ENCODE measurements around the gene TWIST1.

GRCh38 chr7:19094598-19095352 lies 22.7 kb downstream of the TWIST1 start:
- TF ChIP-seq EP300 (IDR thresholded peaks at IDR 0.05; ENCODE audit: low read depth in 2 of 2, low read length in 2 of 2), result no peak
- TF ChIP-seq EP300 (CRISPR knock-in tag; IDR thresholded peaks at IDR 0.05; ENCODE audit: borderline replicate concordance), result no peak
- no peak for TF ChIP-seq SNRNP70 (IDR thresholded peaks at IDR 0.05; ENCODE audit: low read depth, low read length)
- no peak for TF ChIP-seq ZNF101 (CRISPR knock-in tag; IDR thresholded peaks at IDR 0.05; ENCODE audit: borderline replicate concordance, low read depth)
- no peak for TF ChIP-seq PAWR (CRISPR knock-in tag; IDR thresholded peaks at IDR 0.05; ENCODE audit: borderline replicate concordance)
- TF ChIP-seq ELF4 (CRISPR knock-in tag; IDR thresholded peaks at IDR 0.05; ENCODE audit: borderline replicate concordance), result no peak
- TF ChIP-seq MXI1 (IDR thresholded peaks at IDR 0.05; ENCODE audit: borderline replicate concordance, low read depth, low read length), result no peak
- no peak for TF ChIP-seq NR3C1 (CRISPR knock-in tag; IDR thresholded peaks at IDR 0.05)
- no peak for TF ChIP-seq CAMTA2 (CRISPR knock-in tag; IDR thresholded peaks at IDR 0.05; ENCODE audit: borderline replicate concordance)

All from HepG2 (cell line).